Pancreas (tissue), 10 donors: Measurements from ENCODE around the gene ATP6AP2. TPM values are rescaled to one million over a fixed set of nuclear protein-coding genes. Genes with fewer than 3 reads are reported as not detected.

Source experiments
- ATAC-seq, 4 donors: fragments of 200-7000 bp; cut with Tn5 transposase; one replicate each; pipeline versions ENCODE4 v1.8.0 to v1.9.1; 2020; ENCODE audit warnings: mild to moderate bottlenecking in 4 of 4, moderate library complexity in 4 of 4
- DNase-seq, 6 donors: peaks; one replicate each; pipeline ENCODE4 v3.0.0-alpha.2; 2020
- FAIRE-seq: peaks from 2 replicates; lab custom pipeline; 2012; peaks lifted over from hg19 to GRCh38; lab: Jason Lieb, UNC
- H3K27ac ChIP-seq, 4 donors: fragments of 200-600 bp; sonication (generic); 1 replicate in 3 of 4; 2 replicates in 1 of 4; pipeline versions ENCODE4 v1.5.0 to v1.8.0; 2020
- H3K27me3 ChIP-seq, 4 donors: fragments of 200-600 bp; one replicate each; pipeline ENCODE4 v1.8.0; 2021
- H3K36me3 ChIP-seq, 3 donors: fragments of 200-600 bp; sonication (generic) in 1 of 3; one replicate each; pipeline versions ENCODE4 v1.5.0 to v1.8.0; 2020 to 2021
- H3K4me1 ChIP-seq, 3 donors: fragments of 200-600 bp; one replicate each; pipeline ENCODE4 v1.8.0; 2021
- H3K4me3 ChIP-seq, 4 donors: fragments of 200-600 bp; sonication (generic) in 2 of 4; one replicate each; pipeline versions ENCODE4 v1.5.0 to v1.8.0; 2020 to 2021
- H3K9me3 ChIP-seq, 4 donors: fragments of 200-600 bp; one replicate each; pipeline ENCODE4 v1.8.0; 2021
- WGBS, 2 donors: extraction: QIAGEN DNeasy Blood & Tissue Kit; methylation state at CpG; one replicate each; pipeline ENCODE4 v1.1.7; 2013; 5-methylcytosine and 5-hydroxymethylcytosine counted together
- intact Hi-C, 3 donors: fragments of 100-400 bp; cut with DNase I; formaldehyde crosslinking; loops; one replicate each; pipeline versions ENCODE4 v1.11.1 to v1.14.2; 2022
- polyA plus RNA-seq, 2 donors: library from polyadenylated mRNA; stranded (reverse); fragments of 200-250 nt; gene quantifications; one replicate each; pipeline ENCODE4 v1.2.3, GENCODE V29; 2013
- total RNA-seq, 6 donors: library from RNA; stranded (reverse); fragmentation: NEBNext Ultra II Directional in 4 of 6; extraction: Animal tissue kit (Norgen Biotek cat#: 25700) in 4 of 6; gene quantifications; one replicate each; pipeline versions ENCODE4 v1.2.1 to v1.2.4, GENCODE V29; 2021 to 2023
- TF ChIP-seq, protein P1 (sequence below), 4 donors: fragments of 200-600 bp; sonication (generic) in 3 of 4; IDR thresholded peaks; one replicate each; pipeline versions ENCODE4 v1.5.0 to v1.8.0; 2021; ENCODE audit warnings: antibody characterized with exemption in 4 of 4
- donor health status: healthy with polysubstance abuse.
- donor health status: DM: no; HTN: no; CAD: no; lungs with moderate emphysema.
- donor health status: DM: no; HTN: no; CAD: no.
- donor health status: control.
- donor health status: control.
- donor health status: Bipolar disorder and iron deficiency.
- donor health status: DM: yes; HTN: yes; CAD: no.
- donor health status: DM: no; HTN: no; CAD: no.
- donor health status: DM: no; HTN: no; CAD: no.
- donor health status: DM: yes; HTN: yes; CAD: no.

ATP6AP2 gene
- total and polyA plus RNA-seq, 8 donors, result 17.3 to 61.9 (median 28.7) TPM

DNA sequence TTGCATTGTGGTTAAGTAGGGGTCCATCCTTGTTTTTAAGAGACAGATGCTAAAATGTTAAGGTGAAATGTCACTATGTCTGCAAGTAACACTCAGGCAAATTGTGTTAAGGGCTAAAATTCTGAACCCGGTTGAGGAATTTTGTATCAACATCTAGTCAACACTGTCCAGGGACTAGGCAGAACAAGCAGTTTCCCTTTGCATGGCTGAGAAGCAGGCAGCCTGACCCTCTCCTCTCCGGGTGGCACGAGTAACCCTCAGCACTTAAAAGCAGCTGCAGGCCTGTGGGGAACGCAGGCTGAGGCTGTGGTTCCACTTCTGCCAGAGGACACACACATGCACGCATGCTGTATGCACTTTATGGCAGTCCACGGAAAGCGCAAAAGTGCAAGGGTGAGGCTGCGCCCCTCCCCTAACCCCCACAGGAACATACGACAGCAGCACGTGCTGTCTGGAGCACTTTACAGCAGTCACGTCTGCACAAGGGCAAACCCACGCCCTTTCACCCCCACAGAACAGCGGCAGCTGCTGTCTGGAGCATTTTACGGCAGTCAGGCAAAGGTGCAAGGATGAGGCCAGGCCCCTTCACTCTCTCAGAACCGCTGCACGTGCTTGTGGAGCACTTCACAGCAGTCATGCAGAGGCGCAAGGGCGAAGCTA lies 41.8 kb downstream of the ATP6AP2 start:
- DNase-seq (no peak), FAIRE-seq (no peak), ATAC-seq (no peak)
- no peaks in the 10 kb centered on the region for H3K4me1 ChIP-seq
- H3K4me3 ChIP-seq, result no peak overlapping the region
- TF ChIP-seq, protein P1, sequence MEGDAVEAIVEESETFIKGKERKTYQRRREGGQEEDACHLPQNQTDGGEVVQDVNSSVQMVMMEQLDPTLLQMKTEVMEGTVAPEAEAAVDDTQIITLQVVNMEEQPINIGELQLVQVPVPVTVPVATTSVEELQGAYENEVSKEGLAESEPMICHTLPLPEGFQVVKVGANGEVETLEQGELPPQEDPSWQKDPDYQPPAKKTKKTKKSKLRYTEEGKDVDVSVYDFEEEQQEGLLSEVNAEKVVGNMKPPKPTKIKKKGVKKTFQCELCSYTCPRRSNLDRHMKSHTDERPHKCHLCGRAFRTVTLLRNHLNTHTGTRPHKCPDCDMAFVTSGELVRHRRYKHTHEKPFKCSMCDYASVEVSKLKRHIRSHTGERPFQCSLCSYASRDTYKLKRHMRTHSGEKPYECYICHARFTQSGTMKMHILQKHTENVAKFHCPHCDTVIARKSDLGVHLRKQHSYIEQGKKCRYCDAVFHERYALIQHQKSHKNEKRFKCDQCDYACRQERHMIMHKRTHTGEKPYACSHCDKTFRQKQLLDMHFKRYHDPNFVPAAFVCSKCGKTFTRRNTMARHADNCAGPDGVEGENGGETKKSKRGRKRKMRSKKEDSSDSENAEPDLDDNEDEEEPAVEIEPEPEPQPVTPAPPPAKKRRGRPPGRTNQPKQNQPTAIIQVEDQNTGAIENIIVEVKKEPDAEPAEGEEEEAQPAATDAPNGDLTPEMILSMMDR (IDR thresholded peaks at IDR 0.05), result no peak
- H3K27me3 ChIP-seq, result peaks cover 0 to 11% (median 3%) of the 10 kb centered on the region in 4 donors
- H3K36me3 ChIP-seq, result no peaks in the 10 kb centered on the region
- intact Hi-C loops, result no loop called here
- 72 to 80% methylated on average over 18 of the region's 18 CpGs for WGBS, 2 donors
- H3K9me3 ChIP-seq, result no peaks in the 10 kb centered on the region
- no peak overlapping the region for H3K27ac ChIP-seq

DNA sequence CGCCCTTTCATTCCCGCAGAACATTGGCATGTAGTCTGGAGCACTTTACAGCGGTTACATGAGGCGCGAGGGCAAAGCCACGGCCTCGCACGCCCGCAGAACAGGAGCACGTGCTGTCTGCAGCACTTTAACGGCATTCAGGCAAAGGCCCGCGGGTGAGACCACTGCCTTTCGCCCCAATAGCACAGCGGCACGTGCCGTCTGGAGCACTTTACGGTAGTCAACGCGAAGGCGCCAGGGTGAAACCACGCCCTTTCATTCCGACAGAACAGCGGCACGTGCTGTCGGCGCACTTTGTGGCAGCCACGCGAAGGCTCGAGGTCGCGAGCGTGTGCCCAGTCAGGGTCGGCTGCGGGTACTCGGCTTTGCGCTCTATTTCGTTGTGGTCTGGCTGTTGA lies 42.4 kb downstream of the ATP6AP2 start, which contains the start of gene MPC1L:
Gene MPC1L (plus strand): TSS at position 290 of the 398 bp plus-strand sequence. CDS start 138 bp downstream, outside the sequence.
- Histone ChIP-seq H3K9me3 (no peaks in the 10 kb centered on the region), H3K27me3 (peaks cover 0 to 11% (median 3%) of the 10 kb centered on the region in 4 donors), H3K27ac (no peak within 1 kb of the TSS), H3K4me3 (no peak within 1 kb of the TSS), H3K36me3 (no peaks in the 10 kb centered on the region), H3K4me1 (no peaks in the 10 kb centered on the region)
- FAIRE-seq (no peak), ATAC-seq (no peak), DNase-seq (no peak)
- intact Hi-C loops, result no loop called here
- TF ChIP-seq, protein P1 (IDR thresholded peaks at IDR 0.05), result no peak
- 85 to 92% methylated on average over 38 of the region's 38 CpGs for WGBS, 2 donors

DNA sequence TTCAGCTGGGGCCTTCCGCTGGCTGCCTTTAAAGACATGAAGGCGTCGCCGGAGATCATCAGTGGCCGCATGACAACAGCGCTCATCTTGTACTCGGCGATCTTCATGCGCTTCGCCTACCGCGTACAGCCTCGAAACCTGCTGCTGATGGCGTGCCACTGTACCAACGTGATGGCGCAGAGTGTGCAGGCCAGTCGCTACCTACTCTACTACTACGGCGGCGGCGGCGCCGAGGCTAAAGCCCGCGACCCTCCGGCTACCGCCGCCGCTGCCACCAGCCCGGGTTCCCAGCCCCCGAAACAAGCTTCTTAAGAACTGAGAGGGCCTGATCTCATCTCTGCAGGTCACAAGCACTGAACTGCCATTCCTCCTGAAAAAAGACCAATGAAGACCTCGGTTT lies 42.9 kb downstream of the ATP6AP2 start:
- intact Hi-C loops, result no loop called here
- FAIRE-seq (no peak), DNase-seq (no peak)

DNA sequence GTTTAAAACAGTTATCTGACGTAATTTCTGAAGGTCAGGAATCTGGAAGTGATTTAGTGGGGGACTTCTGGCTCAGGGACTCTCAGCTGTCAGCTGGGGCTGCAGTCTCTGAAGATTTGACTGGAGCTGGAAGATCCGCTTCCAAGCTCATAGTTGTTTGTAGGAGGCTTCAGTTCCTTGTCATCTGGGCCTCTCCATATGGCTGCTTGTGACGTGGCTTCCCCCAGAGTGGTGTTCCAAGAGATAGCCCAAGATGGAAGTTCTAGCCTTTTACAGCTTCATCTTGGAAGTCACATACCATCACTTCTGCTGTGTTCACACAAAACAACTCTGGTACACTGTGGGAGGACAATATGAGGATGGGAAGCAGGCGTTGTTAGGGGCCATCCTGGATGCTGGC lies 44.5 kb downstream of the ATP6AP2 start:
- TF ChIP-seq, protein P1 (IDR thresholded peaks at IDR 0.05), result no peak
- DNase-seq, result no peak
- Histone ChIP-seq H3K9me3 (no peaks in the 10 kb centered on the region), H3K4me3 (no peak overlapping the region), H3K4me1 (no peaks in the 10 kb centered on the region), H3K27ac (no peak overlapping the region), H3K27me3 (peaks cover 0 to 9% (median 4%) of the 10 kb centered on the region in 4 donors), H3K36me3 (peaks cover 0 to 10% (median 7%) of the 10 kb centered on the region in 3 donors)
- intact Hi-C loops, result no loop called here
- no peak for FAIRE-seq
- ATAC-seq, result no peak
- 87 to 91% methylated on average over 4 of the region's 4 CpGs for WGBS, 2 donors

More for the DNA sequence above, 42.9 kb downstream of the ATP6AP2 start:
- no peak for ATAC-seq
- H3K9me3 ChIP-seq, result no peaks in the 10 kb centered on the region
- no peaks in the 10 kb centered on the region for H3K4me1 ChIP-seq
- H3K36me3 ChIP-seq, result no peaks in the 10 kb centered on the region
- H3K27ac ChIP-seq, result no peak overlapping the region
- no peak overlapping the region for H3K4me3 ChIP-seq
- 86 to 89% methylated on average over 31 to 32 of the region's 32 CpGs for WGBS, 2 donors
- TF ChIP-seq, protein P1 (IDR thresholded peaks at IDR 0.05), result no peak
- peaks cover 0 to 11% (median 5%) of the 10 kb centered on the region in 4 donors for H3K27me3 ChIP-seq

DNA sequence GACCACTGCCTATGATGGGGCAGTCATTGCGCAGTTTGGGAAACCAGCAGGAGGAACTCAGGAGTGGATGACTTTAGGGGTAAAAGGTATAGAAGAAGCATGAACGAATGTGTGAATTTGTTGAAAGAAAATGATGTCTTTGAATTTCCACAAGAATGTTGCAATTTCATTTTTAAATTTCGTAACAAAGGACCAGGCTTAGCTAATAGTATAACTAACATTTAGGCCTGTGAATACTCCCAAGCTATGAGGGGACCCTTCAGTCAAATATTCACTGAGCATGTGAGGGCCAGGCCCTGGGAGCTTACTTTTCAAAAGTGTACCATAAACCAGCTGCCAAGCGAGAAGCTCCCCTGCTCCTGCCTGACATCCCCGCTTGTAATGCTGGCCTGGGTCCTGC lies 47.7 kb downstream of the ATP6AP2 start:
- peaks cover 0 to 8% (median 2%) of the 10 kb centered on the region in 4 donors for H3K27me3 ChIP-seq
- no peak for FAIRE-seq
- no peak for DNase-seq
- no peaks in the 10 kb centered on the region for H3K4me1 ChIP-seq
- H3K27ac ChIP-seq, result no peak overlapping the region
- peaks cover 0 to 12% (median 7%) of the 10 kb centered on the region in 3 donors for H3K36me3 ChIP-seq
- TF ChIP-seq, protein P1 (IDR thresholded peaks at IDR 0.05), result no peak
- intact Hi-C loops, result no loop called here
- no peaks in the 10 kb centered on the region for H3K9me3 ChIP-seq
- WGBS, 2 donors, result 89 to 93% methylated on average over 5 of the region's 5 CpGs
- ATAC-seq, result no peak
- H3K4me3 ChIP-seq, result no peak overlapping the region
